LNCaP clone FGC (cell line): ENCODE data around the gene ICAM2.

ENCODE experiments used
- DNase-seq: peaks from one replicate; pipeline ENCODE4 v3.0.0-alpha.2; 2011; ENCODE audit warnings: low read depth
- H3K4me3 ChIP-seq: 2 replicates; pipeline ENCODE4 v1.5.1; 2011; ENCODE audit warnings: mild to moderate bottlenecking, low read depth, low read length, control low read depth
- TF ChIP-seq, protein P1 (sequence below): IDR thresholded peaks from 2 replicates; pipeline ENCODE4 v1.5.1; 2012; ENCODE audit warnings: mild to moderate bottlenecking; ENCODE audit not compliant: control insufficient read depth, insufficient read depth; ENCODE audit errors: extremely low read depth

The ICAM2 gene

DNA sequence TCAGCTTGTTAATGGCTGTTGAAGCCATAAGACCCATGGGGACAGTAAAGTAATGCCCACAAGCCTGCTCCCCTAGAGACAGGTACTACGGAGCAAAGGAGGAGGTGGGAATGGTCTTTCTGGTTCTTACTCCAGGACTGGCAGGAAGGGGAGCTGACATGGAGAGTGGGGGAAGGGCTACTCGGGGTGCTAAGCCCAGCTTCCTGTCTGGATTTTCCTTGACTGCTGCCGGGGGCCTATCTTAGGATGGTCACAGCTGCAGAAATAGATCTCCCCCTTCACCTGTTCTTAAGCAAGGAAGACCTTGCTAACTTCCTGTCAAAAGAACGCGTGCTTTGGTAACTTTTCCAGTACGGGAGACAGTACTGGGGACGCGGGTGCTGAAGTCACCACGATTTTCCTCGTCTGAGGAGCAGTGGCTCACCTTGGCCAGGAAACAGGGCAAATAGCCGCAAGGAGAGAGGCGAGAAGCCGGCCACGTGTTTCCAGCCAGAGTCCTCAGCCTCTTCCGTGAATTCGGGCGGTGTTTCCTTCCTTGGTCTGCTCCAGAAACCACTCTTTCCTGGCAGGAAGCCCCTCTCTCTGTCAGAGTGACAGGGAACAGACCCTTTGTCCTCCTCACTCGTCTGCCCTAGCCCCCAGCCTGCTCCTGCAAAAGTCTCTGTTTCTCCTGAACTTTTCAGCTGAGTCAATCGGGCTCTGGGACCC is 22.9 kb downstream of the ICAM2 start:
- DNase-seq: no peak
- H3K4me3 ChIP-seq: peak overlapping the region; percentile 59
- TF ChIP-seq, protein P1, sequence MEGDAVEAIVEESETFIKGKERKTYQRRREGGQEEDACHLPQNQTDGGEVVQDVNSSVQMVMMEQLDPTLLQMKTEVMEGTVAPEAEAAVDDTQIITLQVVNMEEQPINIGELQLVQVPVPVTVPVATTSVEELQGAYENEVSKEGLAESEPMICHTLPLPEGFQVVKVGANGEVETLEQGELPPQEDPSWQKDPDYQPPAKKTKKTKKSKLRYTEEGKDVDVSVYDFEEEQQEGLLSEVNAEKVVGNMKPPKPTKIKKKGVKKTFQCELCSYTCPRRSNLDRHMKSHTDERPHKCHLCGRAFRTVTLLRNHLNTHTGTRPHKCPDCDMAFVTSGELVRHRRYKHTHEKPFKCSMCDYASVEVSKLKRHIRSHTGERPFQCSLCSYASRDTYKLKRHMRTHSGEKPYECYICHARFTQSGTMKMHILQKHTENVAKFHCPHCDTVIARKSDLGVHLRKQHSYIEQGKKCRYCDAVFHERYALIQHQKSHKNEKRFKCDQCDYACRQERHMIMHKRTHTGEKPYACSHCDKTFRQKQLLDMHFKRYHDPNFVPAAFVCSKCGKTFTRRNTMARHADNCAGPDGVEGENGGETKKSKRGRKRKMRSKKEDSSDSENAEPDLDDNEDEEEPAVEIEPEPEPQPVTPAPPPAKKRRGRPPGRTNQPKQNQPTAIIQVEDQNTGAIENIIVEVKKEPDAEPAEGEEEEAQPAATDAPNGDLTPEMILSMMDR: no peak

DNA sequence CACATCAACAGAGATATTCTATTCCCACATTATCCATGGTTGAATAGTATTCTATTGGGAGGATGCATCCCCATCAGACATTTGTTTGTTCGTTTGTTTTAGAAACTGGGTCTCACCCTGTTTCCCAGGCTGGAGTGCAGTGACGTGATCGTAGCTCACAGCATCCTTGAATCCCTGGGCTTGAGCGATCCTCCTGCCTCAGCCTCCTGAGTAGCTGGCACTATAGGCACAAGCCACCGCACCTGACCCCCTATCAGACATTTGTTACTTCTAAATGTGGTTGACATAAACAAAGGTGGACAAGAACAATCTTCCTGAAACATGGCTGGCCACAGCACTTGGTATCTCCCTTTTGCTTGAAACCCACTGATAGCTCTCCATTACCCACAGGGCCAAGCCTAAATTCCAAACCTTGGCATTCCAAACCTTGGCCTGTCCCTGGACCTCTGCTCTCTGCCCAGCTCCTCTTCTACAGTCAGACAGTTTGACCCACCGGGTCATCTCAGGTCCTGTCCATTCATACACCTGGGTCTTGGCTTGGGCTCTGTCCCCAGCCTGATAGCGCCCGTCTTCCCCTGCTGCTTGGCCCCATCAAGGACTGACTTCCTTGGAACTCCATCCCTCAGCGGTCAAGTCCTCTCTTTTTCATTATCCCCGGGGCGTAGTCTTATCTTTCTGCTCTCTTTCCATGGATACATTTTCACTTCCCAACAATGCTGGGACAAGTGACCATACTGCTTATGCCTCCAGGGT is 23.8 kb downstream of the ICAM2 start:
- DNase-seq: no peak
- TF ChIP-seq, protein P1: no peak
- H3K4me3 ChIP-seq: no peak overlapping the region

DNA sequence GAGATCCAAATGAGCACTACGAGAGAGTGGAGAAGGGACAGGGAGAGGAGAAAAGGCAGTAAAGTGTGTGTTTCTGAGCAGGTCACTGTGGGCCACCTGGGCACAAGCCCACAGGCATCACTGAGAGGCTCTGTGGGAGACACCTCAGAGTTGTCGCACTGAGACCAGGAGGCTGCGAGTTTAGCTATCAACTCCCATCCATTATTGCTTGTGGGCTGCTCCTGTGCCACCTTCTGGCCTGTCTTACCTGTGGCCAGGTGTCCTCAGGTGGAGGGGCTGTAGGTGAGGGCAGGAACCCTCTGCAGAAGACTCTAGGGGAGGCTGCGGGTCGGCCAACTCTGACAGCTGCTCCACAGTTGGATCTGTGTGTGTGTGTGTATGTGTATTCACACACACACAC is 24.8 kb downstream of the ICAM2 start:
- no peak overlapping the region for H3K4me3 ChIP-seq
- TF ChIP-seq, protein P1: no peak
- no peak for DNase-seq

DNA sequence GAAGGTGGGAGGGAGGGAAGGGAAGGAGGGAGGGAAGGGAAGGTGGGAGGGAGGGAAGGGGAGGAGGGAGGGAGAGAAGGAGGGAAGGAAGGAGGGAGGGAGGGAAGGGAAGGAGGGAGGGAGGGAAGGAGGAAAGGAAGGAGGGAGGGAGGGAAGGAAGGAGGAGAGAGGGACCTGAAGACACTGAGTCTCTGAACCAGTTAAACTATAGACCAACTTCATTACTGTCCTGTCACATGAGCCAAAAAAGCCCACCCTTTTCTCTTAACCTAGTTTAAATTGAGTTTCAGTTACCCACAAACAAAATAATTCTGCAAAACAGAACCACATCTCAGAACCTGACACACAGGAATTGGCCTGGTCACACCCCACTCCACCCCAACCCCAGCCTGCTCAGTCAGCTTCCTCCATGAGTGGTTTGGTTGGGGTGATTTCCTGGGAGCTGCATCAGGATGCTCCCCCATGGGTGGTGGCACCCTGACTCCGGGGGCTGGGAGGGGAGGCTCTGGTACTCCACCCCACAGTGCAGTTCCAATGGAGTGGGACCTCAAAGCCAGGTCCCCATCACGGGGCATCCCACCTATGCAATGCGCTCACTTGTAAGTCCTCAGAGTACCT is 27.0 kb downstream of the ICAM2 start:
- TF ChIP-seq, protein P1: no peak
- H3K4me3 ChIP-seq: no peak overlapping the region
- no peak for DNase-seq

DNA sequence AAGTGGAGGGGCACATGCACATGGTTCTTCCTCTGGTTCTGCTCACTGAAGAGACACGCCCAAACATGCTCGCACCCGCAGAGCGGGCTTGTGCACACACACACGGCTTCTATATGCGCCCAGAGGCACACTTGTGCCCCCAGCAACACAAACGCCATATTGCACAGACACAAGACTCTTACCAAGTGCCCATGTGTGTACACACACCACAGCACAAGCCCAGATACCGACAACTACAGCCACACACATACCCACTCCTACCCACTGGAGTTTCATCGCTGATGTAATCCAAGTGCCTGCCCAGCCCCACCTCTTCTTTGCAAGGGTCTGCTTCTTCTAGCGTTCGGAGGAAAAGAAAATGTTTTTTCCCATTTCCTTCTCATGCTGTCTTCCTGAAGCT is 28.8 kb downstream of the ICAM2 start:
- DNase-seq: no peak
- TF ChIP-seq, protein P1: no peak
- no peak overlapping the region for H3K4me3 ChIP-seq

GRCh38 chr17:63989622-63990345 is 30.6 kb downstream of the ICAM2 start:
- no peak overlapping the region for H3K4me3 ChIP-seq
- DNase-seq: no peak
- TF ChIP-seq, protein P1: no peak
